ENCODE results near the gene ATG7.

ATG7 gene

GRCh38 chr3:11559816-11560633, 287.8 kb downstream of the ATG7 start:
- DNase-seq (ENCODE audit: extremely low read depth, low read depth), result no peak
- TF ChIP-seq CTCF (IDR thresholded peaks at IDR 0.05; ENCODE audit: low read depth, low read length, missing control alignments), result no peak
- H3K4me3 ChIP-seq (replicated peaks; ENCODE audit: low read depth, low read length), result no peak overlapping the region

GRCh38 chr3:11560746-11561145, 288.5 kb downstream of the ATG7 start:
- H3K4me3 ChIP-seq (replicated peaks; ENCODE audit: low read depth, low read length), result no peak overlapping the region
- DNase-seq (ENCODE audit: extremely low read depth, low read depth), result no peak
- TF ChIP-seq CTCF (IDR thresholded peaks at IDR 0.05; ENCODE audit: low read depth, low read length, missing control alignments), result no peak

GRCh38 chr3:11562277-11562881, 290.2 kb downstream of the ATG7 start:
- no peak for TF ChIP-seq CTCF (IDR thresholded peaks at IDR 0.05; ENCODE audit: low read depth, low read length, missing control alignments)
- DNase-seq (ENCODE audit: extremely low read depth, low read depth), result no peak

GRCh38 chr3:11563159-11563864, 291.1 kb downstream of the ATG7 start:
- no peak for TF ChIP-seq CTCF (IDR thresholded peaks at IDR 0.05; ENCODE audit: low read depth, low read length, missing control alignments)
- H3K4me3 ChIP-seq (replicated peaks; ENCODE audit: low read depth, low read length), result no peak overlapping the region
- DNase-seq (ENCODE audit: extremely low read depth, low read depth), result no peak

More at GRCh38 chr3:11562277-11562881, 290.2 kb downstream of the ATG7 start:
- H3K4me3 ChIP-seq (replicated peaks; ENCODE audit: low read depth, low read length), result no peak overlapping the region

- H3K4me3 ChIP-seq (replicated peaks; ENCODE audit: low read depth, low read length), result no peak overlapping the region
- no peak for TF ChIP-seq CTCF (IDR thresholded peaks at IDR 0.05; ENCODE audit: low read depth, low read length, missing control alignments)
- no peak for DNase-seq (ENCODE audit: extremely low read depth, low read depth)
Observed at GRCh38 chr3:11563865-11564185, 291.6 kb downstream of the ATG7 start.

GRCh38 chr3:11564577-11565001, 292.4 kb downstream of the ATG7 start:
- no peak for DNase-seq (ENCODE audit: extremely low read depth, low read depth)
- TF ChIP-seq CTCF (IDR thresholded peaks at IDR 0.05; ENCODE audit: low read depth, low read length, missing control alignments), result no peak
- no peak overlapping the region for H3K4me3 ChIP-seq (replicated peaks; ENCODE audit: low read depth, low read length)
